ENCODE measurements around the gene ZNF492.

GRCh38 chr19:22628401-22628800, 5.7 kb upstream of the ZNF492 start:
- TF ChIP-seq PBX2 (CRISPR knock-in tag; IDR thresholded peaks at IDR 0.05; ENCODE audit: low read depth) (no peak), PBX2 (tag; conservative IDR thresholded peaks at IDR 0.05; ENCODE audit: low read depth) (no peak), CBFB (CRISPR knock-in tag; IDR thresholded peaks at IDR 0.05) (no peak), ASH1L (IDR thresholded peaks at IDR 0.05; ENCODE audit: borderline replicate concordance, low read depth, partially characterized antibody) (no peak), CTCF (IDR thresholded peaks at IDR 0.05 in 2 of 3, conservative IDR thresholded peaks at IDR 0.05 in 1 of 3; ENCODE audit: insufficient read depth in 2 of 3, low read depth in 1 of 3, low read length in 3 of 3) (no peak)

Measured in K562 (cell line).